DMS 273 treated with DMSO at 0.1 percent for 48 hours (cell line): Measurements from ENCODE around the gene CBX3.
"Not testable (repeated sequence)": the region's sequence is repeated elsewhere in the genome, so short reads cannot be mapped to it uniquely, and the experiment has no call there.

Source experiments
- DNase-seq: peaks from one replicate; lab custom pipeline; 2025; lab: John Stamatoyannopoulos, UW

The CBX3 gene

DNA sequence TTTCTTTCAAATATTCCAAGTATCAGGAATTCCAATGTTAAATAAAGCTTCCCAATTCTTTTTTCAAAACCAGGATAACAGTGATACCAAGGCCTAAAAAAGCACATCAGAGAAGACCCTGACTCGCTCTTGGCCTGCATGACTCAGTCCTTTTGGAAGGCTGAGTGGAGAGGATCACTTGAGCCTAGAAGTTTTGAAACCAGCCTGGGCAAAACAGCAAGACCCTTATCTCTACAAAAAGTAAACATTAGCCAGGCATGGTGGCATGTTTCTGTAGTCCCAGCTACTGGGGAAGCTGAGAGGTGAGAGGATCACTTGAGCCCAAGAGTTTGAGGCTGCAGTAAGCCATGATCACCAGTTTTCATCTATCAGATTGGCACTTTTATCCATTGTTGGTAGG, 30.9 kb upstream of the CBX3 start:
- no peak for DNase-seq

DNA sequence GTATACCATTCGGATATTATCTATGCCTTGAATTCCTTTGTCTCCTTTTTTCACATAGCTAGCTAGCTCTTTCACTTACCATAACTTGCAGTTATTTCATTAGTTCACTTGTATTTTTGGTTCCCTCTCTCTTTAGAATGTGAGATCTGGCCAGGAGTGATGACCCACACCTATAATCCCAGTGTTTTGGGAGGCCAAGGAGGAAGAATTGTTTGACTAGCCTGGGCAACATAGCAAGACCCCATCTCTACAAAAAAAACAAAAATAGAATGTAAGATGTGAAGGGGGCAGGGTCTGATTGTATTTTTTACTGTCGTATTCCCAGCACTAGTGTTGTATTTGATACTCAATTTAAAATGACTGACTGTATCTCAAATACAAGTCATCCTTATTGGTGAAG, 29.9 kb upstream of the CBX3 start:
- no peak for DNase-seq

DNA sequence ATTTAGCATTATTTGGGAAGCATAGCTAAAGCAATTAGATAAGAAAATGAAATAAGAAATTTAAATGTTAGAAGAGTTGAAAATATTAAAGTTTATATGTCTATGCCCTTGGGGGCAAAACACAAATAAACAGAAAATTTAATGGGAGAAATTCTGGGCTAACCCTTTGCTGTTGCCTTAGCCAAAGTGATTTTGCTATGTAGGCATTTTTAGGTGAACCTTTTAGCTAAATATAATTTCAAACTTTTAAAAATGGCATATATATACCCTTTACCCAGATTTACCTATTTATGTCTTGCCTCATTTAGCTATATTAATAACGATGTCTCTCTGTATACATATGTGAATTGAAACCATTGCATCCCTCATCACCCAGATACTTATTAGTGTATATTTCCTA, 29.5 kb upstream of the CBX3 start:
- DNase-seq, result no peak

DNA sequence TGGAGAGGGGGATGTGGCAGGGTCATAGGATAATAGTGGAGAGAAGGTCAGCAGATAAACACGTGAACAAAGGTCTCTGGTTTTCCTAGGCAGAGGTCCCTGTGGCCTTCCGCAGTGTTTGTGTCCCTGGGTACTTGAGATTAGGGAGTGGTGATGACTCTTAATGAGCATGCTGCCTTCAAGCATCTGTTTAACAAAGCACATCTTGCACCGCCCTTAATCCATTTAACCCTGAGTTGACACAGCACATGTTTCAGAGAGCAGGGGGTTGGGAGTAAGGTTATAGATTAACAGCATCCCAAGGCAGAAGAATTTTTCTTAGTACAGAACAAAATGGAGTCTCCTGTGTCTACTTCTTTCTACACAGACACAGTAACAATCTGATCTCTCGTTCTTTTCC, 25.6 kb upstream of the CBX3 start:
- DNase-seq, result not testable (repeated sequence)

DNA sequence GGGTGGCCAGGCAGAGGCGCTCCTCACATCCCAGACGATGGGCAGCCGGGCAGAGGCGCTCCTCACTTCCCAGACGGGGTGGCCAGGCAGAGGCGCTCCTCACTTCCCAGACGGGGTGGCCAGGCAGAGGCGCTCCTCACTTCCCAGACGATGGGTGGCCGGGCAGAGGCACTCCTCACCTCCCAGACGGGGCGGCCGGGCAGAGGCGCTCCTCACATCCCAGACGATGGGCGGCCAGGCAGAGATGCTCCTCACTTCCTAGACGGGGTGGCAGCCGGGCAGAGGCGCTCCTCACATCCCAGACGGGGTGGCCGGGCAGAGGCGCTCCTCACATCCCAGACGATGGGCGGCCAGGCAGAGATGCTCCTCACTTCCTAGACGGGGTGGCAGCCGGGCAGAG, 24.8 kb upstream of the CBX3 start:
- not testable (repeated sequence) for DNase-seq

DNA sequence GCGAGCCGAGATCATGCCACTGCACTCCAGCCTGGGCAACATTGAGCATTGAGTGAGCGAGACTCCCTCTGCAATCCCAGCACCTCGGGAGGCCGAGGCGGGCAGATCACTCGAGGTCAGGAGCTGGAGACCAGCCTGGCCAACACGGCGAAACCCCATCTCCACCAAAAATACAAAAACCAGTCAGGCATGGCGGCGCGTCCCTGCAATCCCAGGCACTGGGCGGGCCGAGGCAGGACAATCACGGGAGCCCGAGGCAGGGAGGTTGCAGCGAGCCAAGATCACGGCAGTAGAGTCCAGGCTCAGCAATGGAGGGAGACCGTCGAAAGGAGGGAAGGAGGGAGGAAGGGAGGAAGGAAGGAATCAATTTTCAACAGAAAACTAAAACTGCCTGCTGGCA, 24.3 kb upstream of the CBX3 start:
- not testable (repeated sequence) for DNase-seq

DNA sequence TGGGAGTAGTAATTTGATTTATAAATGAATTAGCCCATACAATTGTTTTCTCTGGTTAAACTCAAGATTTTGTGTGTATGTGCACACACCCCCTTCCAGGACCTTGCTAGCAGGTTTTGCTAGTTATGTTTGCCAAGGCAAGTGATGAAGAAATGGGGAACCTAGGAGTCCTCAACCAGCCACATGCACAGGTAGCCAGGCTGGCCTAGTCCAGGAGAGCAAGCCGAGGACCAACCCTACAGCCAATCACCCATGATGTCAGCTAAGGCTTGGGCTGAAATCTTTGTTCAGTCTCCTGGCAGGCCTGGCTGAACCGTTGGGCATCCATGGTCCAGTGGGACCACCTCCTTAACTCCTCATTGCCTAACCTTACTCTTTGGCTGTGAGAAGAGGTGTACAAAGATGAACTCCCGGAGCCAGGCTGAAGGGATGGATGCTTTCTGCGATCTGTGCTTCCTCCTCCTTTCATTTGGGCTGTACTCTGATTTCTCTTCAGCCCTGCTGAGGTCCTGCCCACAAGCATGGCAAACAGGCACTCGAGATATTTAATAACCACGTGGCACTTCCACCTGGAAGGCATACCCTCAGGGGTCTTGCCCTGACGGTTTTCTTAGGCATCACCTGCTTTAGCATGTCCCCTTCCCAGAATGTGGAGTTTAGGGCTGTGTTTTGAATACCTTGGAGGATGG, 23.1 kb upstream of the CBX3 start:
- no peak for DNase-seq

DNA sequence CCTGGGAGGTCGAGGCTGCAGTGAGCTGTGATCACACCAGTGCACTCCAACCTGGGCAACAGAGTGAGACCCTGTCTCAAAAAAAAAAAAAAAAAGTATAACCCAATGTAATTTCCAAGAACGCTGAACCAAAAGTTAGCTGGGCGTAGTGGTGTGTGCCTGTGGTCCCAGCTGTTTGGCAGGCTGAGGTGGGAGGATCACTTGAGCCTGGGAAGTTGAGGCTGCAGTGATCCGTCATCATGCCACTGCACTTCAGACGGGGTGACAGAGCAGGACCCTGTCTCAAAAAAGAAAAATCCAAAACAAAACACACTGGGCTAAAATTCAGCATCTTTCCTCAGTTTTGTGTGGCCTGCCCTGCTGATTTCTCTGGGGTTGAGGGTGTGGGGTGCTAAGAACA, 22.1 kb upstream of the CBX3 start:
- no peak for DNase-seq

DNA sequence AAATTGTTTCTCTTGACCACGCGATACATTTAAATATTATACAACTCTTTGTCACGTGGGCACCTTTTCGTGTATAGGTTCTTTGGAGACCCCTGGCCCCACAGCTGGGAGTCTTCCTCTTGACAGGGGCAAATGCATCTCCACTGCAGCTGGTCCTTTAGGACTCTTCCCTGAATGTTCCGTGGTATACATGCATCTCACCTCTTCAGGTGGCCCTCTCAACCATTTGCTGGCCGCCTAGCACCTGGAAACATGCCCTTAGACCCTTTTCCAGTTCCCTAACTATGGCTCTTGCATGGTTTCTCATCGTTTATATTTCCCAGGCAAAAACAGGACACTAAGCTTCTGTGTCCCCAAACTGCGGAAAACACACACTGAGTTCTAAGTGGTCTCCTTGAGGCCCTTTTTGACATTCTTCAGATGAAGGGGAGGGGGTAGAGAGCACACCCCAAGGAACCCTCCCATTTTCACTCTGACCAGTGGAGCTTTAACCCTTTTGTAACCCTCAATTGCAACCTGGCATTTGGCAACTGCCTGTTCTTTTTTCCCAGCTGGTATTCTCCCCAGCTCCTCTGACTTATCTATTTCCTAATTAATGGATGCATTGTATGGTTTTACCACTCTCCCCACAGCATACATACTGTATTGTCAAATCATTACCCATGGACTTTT, 21.6 kb upstream of the CBX3 start:
- no peak for DNase-seq

DNA sequence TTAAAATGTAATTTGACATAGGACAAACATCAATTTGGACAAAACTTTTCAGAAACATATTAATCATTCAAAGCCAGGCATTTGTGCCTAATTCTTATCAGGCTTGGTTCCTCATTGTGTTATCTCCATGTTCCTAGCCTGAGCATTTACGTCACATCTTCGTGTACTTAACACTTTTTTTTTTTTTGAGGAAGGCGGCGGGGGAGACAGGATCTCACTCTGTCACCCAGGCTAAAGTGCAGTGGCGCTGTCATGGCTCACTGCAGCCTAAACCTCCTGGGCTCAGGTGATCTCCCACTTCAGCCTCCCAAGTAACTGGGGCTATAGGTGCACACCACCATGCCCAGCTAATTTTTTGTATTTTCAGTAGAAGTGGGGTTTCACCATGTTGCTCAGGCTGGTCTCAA, 20.8 kb upstream of the CBX3 start:
- no peak for DNase-seq

DNA sequence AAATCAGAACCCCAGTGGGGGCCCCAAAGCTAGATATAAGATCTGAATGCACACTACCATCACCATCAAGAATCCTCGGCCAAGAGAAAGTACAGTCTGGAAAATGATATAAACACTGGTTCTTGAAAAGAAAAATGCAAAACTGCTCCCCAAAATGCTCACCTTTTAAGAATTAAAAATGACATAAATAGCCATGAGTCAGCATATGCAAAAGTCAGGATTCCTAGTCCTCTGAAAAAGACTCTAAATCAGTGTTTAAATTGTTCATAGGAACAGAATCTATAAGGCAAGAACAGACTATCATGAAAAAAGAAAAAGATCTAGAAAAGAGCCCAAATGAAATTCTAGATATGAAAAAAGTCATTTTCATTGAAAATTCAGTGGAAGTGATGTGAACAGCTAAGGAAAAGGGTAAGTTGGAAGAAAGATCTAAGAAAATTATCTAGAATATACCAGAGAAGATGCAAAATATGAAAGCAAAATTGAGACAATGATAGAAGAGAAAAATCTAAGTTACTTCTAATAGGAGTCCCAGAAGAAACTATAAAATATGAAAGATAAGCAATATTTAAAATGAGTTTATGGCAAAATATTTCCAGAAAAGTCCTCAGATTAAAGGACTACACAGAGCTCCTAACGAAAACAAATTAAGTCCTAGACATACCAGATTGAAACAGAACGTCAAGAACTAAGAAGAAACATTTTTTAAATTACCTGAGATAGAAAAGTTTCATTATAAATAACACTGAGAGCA, 19.9 kb upstream of the CBX3 start:
- no peak for DNase-seq

DNA sequence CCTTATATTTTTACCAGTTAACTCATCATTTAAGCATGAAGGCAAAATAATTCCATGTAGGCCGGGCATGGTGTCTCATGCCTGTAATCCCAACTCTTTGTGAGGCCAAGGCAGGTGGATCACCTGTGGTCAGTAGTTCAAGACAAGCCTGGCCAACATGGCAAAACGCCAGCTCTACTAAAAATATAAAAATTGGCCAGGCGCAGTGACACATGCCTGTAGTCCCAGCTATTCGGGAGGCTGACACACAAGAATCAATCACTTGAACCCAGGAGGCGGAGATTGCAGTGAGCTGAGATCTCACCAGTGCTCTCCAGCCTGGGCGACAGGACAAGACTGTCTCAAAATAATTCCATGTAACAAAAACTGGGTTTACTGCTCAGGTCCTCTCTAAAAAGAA, 19.3 kb upstream of the CBX3 start:
- DNase-seq, result no peak

DNA sequence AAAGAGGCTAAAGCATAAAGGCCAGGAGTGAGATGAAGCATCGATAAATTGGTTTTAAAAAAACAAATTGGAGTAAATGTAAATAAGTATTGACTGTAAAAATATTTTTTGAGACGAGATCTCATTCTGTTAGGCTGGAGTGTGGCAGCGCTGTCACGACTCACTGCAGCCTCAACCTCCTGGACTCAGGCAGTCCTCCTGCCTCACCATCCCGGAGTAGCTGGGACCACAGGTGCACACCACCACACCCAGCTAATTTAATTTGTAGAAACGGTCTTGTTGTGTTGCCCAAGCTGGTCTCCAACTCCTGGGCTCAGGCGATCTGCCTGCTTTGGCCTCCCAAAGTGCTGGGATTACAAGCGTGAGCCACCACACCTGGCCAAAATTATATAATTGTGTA, 18.8 kb upstream of the CBX3 start:
- no peak for DNase-seq

DNA sequence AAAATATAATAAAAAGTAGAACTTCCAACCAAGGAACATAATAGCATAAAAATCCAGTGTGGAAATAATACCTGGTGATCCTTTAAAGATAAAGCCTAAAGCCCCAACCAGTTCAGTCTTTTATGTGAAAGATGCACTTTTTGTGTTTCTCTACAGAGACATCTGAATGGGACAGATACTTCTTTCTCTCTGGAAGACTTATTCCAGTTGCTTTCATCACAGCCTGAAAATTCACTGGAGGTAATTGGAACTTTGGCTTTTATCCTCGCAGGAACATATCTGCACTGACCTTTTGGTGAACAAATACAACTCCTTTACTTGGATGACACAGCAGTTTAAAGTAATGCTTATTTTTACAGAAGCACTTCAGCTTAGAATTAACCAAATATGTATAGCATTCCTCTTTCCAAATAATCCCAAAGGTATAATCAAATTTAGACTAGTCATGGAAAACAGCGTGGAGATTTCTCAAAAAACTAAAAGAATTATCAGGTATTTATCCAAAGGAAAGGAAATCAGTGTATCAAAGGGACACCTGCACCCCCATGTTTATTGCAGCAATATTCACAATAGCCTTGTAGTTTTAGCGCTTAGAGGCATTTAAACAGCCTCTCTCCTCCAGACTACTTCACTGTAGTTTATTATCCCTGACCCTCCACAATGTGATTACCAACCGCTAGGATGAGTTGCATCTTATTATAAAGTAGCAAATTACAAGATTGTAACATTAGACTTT, 17.8 kb upstream of the CBX3 start:
- no peak for DNase-seq

DNA sequence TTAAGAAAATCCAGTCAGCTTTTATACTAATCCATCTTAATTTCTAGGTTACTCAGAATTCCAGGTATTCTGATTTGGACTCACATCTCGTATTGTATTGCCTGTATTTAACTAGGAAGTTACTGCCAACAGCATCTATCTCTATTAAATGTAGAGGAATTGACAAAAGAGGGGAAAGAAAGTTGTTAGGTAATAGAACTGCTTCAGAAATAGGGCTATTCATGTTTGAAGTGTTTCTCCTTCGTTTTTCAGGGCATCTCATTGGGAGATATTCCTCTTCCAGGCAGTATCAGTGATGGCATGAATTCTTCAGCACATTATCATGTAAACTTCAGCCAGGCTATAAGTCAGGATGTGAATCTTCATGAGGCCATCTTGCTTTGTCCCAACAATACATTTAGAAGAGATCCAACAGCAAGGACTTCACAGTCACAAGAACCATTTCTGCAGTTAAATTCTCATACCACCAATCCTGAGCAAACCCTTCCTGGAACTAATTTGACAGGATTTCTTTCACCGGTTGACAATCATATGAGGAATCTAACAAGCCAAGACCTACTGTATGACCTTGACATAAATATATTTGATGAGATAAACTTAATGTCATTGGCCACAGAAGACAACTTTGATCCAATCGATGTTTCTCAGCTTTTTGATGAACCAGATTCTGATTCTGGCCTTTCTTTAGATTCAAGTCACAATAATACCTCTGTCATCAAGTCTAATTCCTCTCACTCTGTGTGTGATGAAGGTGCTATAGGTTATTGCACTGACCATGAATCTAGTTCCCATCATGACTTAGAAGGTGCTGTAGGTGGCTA, 17.1 kb upstream of the CBX3 start:
- not testable (repeated sequence) for DNase-seq

DNA sequence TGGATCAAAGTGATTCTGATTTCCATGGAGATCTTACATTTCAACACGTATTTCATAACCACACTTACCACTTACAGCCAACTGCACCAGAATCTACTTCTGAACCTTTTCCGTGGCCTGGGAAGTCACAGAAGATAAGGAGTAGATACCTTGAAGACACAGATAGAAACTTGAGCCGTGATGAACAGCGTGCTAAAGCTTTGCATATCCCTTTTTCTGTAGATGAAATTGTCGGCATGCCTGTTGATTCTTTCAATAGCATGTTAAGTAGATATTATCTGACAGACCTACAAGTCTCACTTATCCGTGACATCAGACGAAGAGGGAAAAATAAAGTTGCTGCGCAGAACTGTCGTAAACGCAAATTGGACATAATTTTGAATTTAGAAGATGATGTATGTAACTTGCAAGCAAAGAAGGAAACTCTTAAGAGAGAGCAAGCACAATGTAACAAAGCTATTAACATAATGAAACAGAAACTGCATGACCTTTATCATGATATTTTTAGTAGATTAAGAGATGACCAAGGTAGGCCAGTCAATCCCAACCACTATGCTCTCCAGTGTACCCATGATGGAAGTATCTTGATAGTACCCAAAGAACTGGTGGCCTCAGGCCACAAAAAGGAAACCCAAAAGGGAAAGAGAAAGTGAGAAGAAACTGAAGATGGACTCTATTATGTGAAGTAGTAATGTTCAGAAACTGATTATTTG, 16.3 kb upstream of the CBX3 start:
- DNase-seq, result no peak

DNA sequence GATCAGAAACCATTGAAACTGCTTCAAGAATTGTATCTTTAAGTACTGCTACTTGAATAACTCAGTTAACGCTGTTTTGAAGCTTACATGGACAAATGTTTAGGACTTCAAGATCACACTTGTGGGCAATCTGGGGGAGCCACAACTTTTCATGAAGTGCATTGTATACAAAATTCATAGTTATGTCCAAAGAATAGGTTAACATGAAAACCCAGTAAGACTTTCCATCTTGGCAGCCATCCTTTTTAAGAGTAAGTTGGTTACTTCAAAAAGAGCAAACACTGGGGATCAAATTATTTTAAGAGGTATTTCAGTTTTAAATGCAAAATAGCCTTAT, 15.7 kb upstream of the CBX3 start:
- no peak for DNase-seq

DNA sequence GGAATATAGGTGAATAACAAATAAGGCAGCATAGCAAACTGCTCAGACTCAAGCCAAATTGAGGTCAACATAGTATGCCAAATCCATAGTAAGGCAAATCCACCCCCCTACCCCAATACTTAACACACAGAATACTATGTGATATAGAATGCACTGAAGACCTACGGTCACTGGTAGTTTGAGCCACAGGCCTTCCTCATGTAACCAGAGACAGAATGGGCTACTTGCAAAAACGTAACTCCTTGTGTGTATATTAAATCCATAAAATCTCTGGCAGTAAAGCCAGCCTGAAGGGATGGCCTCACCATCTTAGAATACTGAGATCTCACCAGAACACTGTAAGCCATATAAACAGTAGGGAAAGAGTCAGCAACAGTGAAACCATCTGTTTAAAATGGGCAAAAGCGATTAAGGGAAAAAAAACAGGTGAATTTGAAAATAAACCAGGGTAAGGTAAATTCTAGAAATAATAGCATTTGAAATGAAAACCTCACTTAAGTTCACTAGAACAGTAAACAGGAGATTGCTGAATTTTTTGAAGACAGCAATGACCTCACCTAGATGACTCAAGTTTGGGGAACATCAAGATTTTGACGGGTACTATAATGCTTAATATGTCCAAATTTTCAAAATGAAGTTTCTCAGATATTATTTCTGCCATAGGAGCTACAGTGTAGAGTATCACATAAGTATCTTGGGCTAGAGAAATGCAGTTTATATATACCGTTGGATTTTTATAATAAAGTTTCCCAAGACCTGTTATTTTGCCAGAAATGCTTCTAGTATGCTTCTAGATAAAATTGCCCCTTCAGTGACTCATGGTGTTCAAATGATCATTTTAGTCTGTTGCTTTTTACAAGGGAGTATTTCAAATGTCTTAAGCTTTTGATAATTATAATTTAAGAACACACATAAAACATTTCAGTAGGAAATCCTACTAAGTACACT, 14.9 kb upstream of the CBX3 start:
- DNase-seq, result no peak

DNA sequence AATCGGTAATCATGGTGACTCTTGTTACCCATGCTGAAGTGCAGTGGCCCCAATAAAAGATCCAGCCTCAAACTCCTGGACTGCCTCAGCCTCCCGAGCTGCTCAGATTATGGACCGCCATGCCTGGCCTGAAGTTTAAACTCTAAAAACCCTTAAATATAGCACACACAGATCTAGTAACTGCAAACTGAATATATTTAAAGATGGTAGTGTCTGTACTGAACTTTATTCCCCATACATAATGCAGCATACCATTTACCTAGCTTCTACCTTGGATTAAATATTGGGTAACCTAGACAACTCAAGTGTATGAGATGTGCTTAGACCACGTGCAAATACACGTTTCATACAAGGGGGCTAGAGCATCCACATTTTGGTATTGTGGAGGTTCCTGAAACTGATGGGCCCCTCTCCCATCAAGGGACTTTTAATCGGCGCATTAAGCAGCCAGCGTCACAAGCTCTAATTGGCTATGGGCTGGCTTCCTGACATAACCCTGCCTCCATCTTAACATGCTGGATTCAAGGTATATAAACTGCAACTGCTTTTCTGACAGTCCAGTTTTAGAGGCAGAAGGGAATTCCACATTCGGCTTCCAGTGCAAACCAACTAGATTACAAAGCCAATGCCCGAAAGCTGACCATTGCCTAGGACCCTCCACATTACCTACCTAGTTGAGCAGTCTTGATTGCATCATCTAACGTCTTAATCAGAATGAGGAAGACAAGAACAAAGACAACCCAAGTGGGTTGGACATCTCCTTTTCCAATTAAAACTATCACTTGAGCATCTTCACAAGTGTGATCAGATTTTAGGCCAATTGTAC, 14.0 kb upstream of the CBX3 start:
- DNase-seq, result peak; percentile 43
